GM12874 (cell line): ENCODE measurements around the gene CTIF.

ENCODE experiments used
- TF ChIP-seq, protein P1 (sequence below): IDR thresholded peaks from 2 replicates; pipeline ENCODE4 v1.5.1; 2011; ENCODE audit warnings: low read depth, mild to moderate bottlenecking, control low read depth, low read length, moderate library complexity; ENCODE audit not compliant: insufficient read depth

CTIF gene

DNA sequence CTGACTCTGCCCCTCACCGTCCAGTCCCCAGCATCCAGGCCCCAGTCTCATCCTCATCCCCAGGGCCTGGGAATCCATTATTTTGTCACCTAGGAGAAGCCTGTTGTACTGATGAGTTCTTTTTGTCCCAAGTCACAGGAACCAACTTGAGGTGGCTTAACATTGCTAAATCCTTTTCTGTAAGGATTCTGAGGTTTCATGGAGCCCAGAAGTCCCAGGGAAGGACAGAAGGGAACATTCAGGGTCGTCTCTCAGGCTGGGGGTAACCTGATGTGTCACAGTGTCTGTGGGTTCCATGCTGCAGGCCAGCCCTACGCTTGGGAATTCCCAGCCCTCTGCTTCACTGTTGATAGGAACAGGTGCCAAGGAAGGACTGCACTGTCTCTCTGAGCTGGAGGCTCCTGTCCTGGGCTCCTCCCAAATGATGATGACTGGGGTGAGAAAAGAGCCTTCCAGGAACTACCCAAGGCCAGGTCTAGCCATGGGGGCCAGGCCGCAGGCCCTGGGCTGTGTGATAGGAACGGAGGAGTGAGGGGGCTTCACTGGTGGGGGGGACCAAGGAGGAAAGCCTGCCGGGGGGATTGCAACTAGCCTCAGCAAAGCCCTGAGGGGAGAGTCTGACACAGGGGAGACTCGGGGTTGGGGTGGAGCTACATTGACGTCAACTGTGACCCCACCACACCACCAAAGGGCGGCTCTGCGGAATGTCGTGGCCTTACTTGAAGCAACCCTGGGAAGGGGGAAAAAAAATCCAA is 266.2 kb downstream of the CTIF start:
- TF ChIP-seq, protein P1, sequence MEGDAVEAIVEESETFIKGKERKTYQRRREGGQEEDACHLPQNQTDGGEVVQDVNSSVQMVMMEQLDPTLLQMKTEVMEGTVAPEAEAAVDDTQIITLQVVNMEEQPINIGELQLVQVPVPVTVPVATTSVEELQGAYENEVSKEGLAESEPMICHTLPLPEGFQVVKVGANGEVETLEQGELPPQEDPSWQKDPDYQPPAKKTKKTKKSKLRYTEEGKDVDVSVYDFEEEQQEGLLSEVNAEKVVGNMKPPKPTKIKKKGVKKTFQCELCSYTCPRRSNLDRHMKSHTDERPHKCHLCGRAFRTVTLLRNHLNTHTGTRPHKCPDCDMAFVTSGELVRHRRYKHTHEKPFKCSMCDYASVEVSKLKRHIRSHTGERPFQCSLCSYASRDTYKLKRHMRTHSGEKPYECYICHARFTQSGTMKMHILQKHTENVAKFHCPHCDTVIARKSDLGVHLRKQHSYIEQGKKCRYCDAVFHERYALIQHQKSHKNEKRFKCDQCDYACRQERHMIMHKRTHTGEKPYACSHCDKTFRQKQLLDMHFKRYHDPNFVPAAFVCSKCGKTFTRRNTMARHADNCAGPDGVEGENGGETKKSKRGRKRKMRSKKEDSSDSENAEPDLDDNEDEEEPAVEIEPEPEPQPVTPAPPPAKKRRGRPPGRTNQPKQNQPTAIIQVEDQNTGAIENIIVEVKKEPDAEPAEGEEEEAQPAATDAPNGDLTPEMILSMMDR = no peak

DNA sequence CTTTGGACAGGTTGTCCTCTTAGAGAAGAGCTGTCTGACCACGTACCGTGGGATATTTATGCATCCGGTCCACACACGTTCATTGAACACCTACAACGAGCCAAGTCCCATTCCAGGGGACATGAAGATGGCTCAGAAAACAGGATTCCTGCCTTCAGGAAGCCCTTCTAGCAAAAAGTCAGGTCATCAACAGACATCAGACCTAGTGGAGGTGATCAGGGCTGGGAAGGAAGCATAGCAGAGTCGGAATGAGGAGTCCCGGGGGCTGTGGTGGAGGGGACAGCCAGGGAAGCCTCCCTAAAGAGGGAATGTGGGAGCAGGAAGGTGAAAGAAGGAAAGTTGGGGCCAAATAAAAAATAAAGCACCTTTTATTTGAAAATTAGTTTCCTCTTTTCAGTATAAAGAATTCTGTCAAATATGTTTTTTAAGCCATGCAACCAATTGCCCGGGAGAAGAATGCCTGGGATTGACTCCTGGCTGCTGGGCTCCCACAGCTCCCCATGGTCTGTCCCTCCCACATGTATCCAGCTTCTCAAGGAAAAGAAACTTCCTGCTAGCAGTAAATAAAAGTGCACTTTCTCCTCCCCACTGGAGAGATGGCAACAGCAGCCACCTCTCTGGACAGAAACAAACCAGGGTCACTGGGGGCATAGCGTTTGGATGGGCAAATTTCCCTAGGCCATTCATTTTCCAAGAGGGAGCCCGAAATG is 267.1 kb downstream of the CTIF start:
- TF ChIP-seq, protein P1 = no peak

DNA sequence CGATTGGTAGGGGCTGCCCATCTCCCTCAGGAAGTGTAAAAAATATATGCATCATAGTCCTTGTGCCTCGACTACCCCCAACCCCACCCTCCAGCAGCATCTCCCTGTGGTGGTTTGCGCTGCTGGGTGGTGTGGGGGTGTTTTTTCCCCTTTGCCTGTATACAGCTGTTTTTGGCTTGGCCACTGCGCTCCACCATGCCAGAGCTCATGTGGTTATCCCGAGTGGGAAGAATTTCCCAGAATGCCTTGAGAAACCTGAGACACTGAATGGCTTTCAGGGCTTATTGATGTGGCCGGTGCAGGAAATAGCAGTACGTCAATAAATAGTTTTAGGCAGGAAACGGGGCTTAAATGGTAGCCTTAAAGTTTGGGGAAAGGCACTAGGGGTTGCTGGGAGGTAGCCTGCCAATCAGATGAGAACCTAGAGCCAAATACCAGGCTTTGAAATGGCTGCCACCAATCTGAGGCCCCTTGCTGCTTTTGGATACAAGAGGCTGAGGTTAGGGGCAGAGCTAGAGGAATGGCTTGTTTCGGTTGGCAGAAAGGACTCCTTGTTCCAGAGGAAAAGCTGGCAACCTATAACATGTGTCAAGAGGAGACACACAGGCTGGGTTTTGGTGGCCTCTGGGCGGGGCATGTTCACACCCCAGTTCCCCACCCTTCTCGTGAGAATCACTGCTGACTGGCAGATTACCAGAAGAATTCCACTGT is 267.9 kb downstream of the CTIF start:
- TF ChIP-seq, protein P1 = no peak

DNA sequence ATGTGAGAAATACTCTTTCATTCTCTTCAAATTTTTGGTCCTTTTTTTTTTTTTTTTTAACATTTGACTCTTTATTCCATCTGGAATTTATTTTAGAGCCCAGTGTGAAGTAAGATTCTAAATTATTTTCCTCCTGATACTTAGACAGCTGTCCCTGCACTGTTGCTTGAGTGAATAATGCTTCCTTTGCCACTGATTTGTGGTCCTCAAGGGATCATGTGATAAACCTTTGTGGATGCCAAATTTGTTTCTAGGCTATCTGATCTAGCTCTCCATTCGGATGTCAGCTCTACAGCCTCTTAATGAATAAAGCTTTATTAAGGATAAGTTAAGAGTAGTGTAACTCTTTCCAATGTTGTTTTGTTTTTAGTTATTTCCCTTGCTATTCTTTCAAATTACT is 269.6 kb downstream of the CTIF start:
- TF ChIP-seq, protein P1 = no peak

DNA sequence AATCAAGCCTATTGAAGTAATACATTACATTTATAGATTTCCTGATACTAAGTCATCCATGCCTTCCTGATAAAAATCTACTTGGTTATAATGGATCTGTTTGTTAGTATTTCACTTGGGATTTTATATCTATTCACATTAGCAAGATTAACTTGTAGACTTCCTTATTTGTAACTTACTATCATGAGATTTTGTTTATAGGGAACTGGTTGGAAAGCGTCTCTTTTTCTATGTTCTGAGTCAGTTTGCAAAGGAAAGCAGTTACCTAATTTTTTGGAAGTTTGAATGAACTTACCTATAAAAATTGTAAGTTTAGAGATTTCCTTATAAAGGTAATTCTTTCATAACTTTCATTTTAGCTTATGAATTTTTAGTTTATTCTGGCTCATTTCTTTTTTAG is 270.5 kb downstream of the CTIF start:
- TF ChIP-seq, protein P1 = no peak

DNA sequence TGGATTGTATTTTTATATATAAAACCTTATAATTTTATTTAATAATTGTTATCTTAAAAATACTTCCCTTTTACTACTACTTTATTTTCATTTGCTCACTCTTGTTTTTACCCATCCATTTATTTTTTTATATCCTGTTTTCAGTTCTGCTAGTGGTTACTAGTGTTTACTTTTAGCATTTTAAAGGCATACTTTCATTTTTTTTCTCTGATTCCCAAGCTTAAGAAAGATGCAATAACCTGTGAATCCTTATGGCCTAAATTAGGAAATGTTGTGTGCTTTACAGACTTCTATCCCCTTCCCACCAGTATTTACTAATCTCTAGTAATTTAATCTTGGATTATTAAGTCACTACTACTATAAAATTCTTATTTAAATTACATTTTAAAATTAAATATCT is 272.0 kb downstream of the CTIF start:
- TF ChIP-seq, protein P1 = no peak

DNA sequence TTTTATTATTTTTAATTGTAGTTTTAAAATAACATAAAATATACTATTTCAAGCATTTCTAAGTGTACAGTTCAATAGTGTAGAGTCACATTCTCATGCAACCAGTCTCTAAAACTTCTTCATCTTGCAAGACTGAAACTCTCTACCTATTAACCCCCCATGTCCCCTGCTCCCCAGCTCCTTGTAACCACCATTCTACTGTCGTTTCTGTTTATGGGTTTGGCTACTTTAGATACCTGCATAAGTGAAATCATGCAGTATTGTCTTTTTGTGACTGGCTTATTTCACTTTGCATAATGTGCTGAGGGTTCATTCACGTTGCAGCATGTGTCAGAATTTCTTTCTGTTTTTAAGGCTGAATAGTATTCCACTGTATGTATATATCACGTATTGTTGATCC is 272.6 kb downstream of the CTIF start:
- TF ChIP-seq, protein P1 = no peak
